ENCODE data around the gene PGF. TPM values are rescaled to one million over a fixed set of nuclear protein-coding genes. Genes with fewer than 3 reads are reported as not detected.

Gene PGF
- total and polyA plus RNA-seq, 2 of the 13 experiments (the other 11 are each of a cell fraction or from before 2014, with no cell fraction given) = 10.7 to 27.5 TPM

GRCh38 chr14:75003250-75004027, 48.0 kb upstream of the PGF start (continued):
- TF ChIP-seq SNAPC4 (CRISPR knock-in tag; IDR thresholded peaks at IDR 0.05) = no peak
- 0 out of 2 replicates have a peak, but pooled peaks have one; percentile 19 for TF ChIP-seq SAFB2 (CRISPR knock-in tag; IDR thresholded peaks at IDR 0.05; ENCODE audit: borderline replicate concordance, low read depth)
- no peak for TF ChIP-seq HNRNPLL (IDR thresholded peaks at IDR 0.05; ENCODE audit: low read depth, low read length, poor library complexity, severe bottlenecking)
- no peak for TF ChIP-seq NPAS2 (CRISPR knock-in tag; IDR thresholded peaks at IDR 0.05; ENCODE audit: borderline replicate concordance)
- TF ChIP-seq KDM4B (CRISPR knock-in tag; IDR thresholded peaks at IDR 0.05) = no peak
- no peak; the same call in 1 of the 2 replicates for TF ChIP-seq KMT2A (CRISPR knock-in tag; IDR thresholded peaks at IDR 0.05)
- TF ChIP-seq SRF (IDR thresholded peaks at IDR 0.05; ENCODE audit: low read depth, low read length) = no peak
- TF ChIP-seq MAFF (IDR thresholded peaks at IDR 0.05; ENCODE audit: low read depth, low read length) = no peak
- no peak for TF ChIP-seq ZSCAN31 (CRISPR knock-in tag; IDR thresholded peaks at IDR 0.05; ENCODE audit: low read depth)
- 0 out of 2 replicates have a peak, but pooled peaks have one; percentile 41 for TF ChIP-seq ZNF761 (CRISPR knock-in tag; conservative IDR thresholded peaks at IDR 0.05)
- no peak for TF ChIP-seq SMARCC2 (IDR thresholded peaks at IDR 0.05)
- 0 out of 2 replicates have a peak, but pooled peaks have one; percentile 45 for TF ChIP-seq FOXC1 (CRISPR knock-in tag; IDR thresholded peaks at IDR 0.05; ENCODE audit: borderline replicate concordance)
- TF ChIP-seq ZNF800 (CRISPR knock-in tag; IDR thresholded peaks at IDR 0.05) = no peak
- TF ChIP-seq HNRNPH1 (optimal IDR thresholded peaks at IDR 0.05; ENCODE audit: low read depth, low read length) = no peak
- no peak for TF ChIP-seq CENPX (CRISPR knock-in tag; IDR thresholded peaks at IDR 0.05)
- no peak for TF ChIP-seq THYN1 (CRISPR knock-in tag; IDR thresholded peaks at IDR 0.05; ENCODE audit: borderline replicate concordance, low read depth)
- peak; percentile 5 for TF ChIP-seq KDM2A (CRISPR knock-in tag; IDR thresholded peaks at IDR 0.05; ENCODE audit: borderline replicate concordance, low read depth)
- TF ChIP-seq ZNF20 (CRISPR knock-in tag; IDR thresholded peaks at IDR 0.05) = no peak
- no peak for TF ChIP-seq TFDP2 (CRISPR knock-in tag; IDR thresholded peaks at IDR 0.05)
- TF ChIP-seq DPF2 (CRISPR knock-in tag; IDR thresholded peaks at IDR 0.05; ENCODE audit: borderline replicate concordance, low read depth) = no peak
- TF ChIP-seq ZFP36 (IDR thresholded peaks at IDR 0.05; ENCODE audit: borderline replicate concordance, low read depth, low read length, partially characterized antibody) = no peak
- no peak for TF ChIP-seq JARID2 (CRISPR knock-in tag; IDR thresholded peaks at IDR 0.05; ENCODE audit: insufficient replicate concordance)
